Spleen (tissue), 7 donors: ENCODE data around the gene TMEFF1.
"Not testable (repeated sequence)": the region's sequence is repeated elsewhere in the genome, so short reads cannot be mapped to it uniquely, and the experiment has no call there.

Experiments
- CTCF ChIP-seq, 11 experiments: fragments of 200-600 bp in 7 of 11; fragments of 450-650 bp in 4 of 11; sonication (generic) in 4 of 11; IDR thresholded peaks in 8 of 11; conservative IDR thresholded peaks in 3 of 11; 1 replicate in 7 of 11; 2 replicates in 4 of 11; pipeline versions ENCODE4 v1.4.0 to v1.8.0; 2016 to 2021; ENCODE audit warnings: antibody characterized with exemption in 11 of 11, inconsistent platforms in 4 of 11, mild to moderate bottlenecking in 1 of 11
- POLR2AphosphoS5 ChIP-seq, 3 donors: sonication (generic); formaldehyde crosslinking; IDR thresholded peaks; one replicate each; pipeline ENCODE4 v1.5.1; 2017; ENCODE audit warnings: antibody characterized with exemption in 3 of 3
- donor health status: DM: no; HTN: no; CAD: no; lungs with moderate emphysema.
- donor health status: DM: no; HTN: no; CAD: no.
- donor health status: DM: no; HTN: no; CAD: no.

DNA sequence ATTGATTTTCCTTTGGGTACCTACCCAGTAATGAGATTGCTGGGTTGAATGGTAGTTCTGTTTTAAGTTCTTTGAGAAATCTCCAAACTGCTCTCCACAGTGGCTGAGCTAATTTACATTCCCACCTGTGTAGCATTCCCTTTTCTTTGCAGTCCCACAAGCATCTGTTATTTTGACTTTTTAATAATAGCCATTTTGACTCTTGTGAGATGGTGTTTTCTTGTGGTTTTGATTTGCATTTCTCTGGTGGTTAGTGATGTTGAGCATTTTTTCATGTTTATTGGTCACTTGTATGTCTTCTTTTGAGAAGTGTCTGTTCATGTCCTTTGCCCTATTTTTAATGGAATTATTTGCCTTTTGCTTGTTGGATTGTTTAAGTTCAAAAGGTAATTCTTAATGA lies 34.4 kb downstream of the TMEFF1 start:
- TF ChIP-seq CTCF (IDR thresholded peaks at IDR 0.05 in 8 of 11, conservative IDR thresholded peaks at IDR 0.05 in 3 of 11); POLR2AphosphoS5 (IDR thresholded peaks at IDR 0.05): not testable (repeated sequence)
